Medulla oblongata (tissue), 1 donor: Measurements from ENCODE around the gene UHRF2.
"Not testable (repeated sequence)": the region's sequence is repeated elsewhere in the genome, so short reads cannot be mapped to it uniquely, and the experiment has no call there.

Experiments used
- DNase-seq: peaks from one replicate; pipeline ENCODE4 v3.0.0-alpha.2; 2015; ENCODE audit errors: extremely low spot score

The UHRF2 gene

DNA sequence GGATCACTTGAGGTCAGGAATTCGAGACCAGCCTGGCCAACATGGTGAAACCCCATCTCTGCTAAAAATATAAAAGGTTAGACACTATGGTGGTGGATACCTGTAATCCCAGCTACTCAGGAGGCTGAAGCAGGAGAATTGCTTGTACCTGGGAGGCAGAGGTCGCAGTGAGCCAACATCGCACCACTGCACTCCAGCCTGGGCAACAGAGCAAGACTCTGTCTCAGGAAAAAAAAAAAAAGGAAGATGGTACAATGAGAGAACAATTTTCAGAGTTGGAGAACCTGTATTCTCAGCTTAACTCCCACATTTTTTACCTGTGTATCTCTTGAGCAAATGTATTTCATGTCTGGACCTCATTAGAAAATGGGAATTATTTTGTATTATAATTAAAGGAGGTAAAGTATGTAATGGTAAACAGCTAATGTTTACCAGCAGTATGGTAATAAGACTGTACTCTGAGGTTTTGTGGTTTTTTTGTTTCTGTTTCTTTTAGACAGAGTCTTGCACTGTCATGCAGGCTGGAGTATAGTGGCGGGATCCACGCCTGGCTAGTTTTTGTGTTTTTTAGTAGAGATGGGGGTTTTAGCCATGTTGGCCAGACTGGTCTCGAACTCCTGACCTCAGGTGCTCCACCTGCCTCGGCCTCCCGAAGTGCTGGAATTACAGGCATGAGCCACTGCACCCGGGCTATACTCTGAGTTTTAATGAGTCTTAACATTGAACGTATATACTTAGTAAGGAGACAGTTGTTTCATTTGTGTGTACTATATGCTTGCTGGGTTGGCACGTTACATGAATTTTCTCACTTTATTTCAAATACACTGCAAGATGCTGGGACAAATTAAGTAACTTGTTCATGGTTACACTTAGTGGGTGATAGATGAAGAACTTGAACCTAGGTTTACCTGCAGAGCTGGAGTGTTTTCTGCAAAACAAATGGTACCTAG lies 16.2 kb downstream of the UHRF2 start:
- no peak for DNase-seq

DNA sequence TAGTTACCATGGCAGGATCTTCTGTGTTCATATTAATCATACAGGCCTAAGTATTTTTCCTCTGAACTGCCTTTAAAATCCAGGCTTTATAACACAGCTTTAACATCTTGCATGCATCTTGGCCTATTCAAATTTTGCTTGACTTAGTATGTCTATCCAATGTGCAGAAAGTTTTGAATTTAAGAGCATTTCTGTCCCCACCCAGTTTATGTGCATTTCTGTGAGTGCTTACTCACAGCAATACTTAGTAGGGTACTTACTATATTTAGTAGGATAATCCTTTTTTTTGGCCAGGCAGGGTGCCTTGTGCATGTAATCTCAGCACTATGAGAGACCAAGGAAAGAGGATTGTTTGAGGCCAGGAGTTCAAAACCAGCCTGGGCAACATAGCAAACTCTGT lies 18.0 kb downstream of the UHRF2 start:
- DNase-seq, result no peak

DNA sequence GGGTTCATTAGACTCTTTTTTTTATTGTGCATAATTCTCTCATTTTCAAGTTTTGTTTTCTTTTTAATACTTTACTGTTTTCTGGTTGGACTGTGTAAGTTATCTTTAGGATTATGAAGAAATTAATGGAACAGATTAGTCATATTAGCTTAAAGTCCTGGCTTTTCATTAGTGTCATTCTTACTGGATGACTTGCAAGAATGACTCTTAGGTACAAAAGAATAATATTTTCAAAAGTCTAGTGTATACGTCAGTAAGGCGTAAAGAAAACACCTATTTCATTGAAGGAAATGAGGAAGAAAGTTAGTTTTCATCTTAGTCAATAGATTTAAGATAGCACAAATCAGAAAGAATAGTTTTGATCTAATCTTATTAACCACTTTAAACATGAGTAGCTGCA lies 20.4 kb downstream of the UHRF2 start:
- no peak for DNase-seq

DNA sequence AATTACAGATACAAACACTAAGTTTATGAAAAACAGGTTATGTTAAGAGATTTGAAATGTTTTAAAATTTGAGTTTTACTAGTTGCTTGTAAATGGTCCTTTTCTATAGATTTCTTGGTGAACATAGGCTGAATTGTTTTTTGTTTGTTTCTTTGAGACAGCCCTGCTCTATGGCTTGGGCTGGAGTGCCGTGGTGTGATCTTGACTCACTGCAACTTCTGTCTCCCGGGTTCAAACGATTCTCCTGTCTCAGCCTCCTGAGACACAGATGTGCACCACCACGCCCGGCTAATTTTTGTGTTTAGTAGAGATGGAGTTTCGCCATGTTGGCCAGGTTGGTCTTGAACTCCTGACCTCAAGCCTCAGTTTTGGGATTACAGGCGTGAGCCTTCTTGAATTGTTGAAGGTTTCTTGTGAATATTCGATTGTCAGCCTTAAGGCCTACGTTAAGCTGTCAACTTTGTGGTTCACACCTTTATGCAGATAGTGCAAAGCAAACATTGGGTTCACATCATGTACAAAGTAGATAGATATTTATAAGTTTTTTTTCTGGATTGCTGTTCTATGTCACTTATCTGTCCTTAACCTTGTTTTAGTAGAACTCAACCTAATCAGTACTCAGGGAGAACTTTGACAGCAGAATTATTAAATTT lies 26.2 kb downstream of the UHRF2 start:
- no peak for DNase-seq

DNA sequence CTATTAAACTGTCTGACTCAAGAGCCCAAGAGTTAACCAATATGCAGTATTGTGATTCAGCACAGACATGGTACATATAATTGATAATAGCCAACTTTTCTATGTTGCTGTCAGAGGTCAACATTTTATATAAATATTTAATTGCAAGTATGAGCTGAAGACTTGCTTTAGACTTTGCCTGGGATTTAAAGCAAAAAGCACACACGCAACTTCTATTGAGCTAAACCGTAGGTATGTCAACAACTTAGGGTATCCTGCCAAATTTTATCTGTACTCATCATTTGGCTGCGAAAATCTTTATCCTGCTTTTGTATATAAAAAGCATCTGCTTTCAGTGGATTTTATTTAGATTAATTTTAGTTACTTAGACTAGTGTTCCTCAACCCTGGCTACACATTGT lies 27.4 kb downstream of the UHRF2 start:
- no peak for DNase-seq

DNA sequence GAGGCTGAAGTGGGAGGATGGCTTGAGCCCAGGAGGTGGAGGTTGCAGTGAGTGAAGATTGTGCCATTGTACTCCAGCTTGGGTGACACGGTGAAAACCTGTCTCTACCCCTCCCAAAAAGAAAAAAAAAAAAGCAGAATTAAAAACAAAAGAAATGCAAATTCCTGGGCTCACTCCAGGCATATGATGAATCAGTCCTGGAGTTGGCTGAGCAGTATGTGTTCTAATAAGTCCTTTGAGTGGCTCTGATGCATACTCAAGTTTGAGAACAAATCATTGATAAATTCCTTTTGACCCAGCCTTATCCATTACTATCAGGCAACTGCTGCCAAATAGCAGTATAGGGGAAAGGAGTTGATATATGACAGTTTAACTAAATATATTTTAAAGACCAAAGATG lies 28.3 kb downstream of the UHRF2 start:
- DNase-seq, result no peak

DNA sequence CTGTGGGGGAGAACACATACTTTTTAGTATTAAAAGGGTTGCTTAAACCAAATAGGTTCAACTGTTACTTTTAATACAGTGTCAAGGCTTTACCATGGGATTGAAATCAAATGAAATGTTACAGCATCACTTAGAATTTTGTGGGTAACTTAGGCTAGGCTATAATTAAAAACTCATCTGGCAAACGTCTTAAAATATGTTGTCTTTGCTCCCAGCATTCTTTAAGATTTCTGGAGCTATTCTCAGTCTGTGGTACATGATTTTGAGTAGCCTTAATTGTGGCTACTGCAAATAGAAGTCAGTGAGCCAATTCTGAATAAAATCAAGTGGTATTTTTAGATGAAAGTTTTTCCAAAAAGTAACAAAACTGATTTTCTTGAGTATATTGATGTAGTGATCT lies 30.7 kb downstream of the UHRF2 start:
- DNase-seq, result no peak

DNA sequence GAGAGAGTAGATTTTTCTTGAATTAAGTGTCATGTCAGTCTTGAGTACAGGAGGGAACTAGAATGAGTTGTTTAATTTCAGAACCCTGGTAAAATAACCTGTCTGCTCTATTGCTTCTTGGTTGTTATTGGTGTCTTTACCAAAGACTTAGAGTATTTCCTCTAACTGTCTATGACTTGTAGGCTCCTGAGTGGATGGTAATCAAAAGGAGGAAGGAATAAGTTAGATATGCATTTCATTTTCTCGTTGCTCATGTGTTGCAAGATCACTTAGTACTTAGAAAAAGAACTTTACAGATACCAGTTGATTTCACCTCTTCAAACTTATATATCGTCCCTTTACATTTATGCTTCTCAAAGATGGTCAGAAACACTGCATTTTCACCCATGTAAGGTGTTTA lies 31.1 kb downstream of the UHRF2 start:
- DNase-seq, result no peak

DNA sequence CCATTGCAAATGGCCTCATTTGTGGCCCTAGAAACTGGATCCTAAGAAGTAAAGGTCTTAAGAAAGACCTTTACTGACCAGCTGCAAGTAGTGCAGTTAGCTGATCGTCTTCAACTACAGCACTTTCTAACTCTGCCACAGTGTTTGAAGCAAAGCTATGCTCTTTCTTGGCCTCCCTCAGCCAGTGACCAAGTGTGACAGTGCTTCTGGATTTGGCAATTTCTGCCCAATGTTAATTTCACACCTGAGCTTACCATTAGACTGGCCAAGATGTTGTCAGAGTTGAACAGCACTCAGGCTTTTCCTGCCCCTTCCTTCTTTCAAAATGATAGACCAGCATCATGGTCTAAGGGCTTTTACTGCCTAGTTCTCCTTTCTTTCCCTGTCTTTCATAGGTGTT lies 36.1 kb downstream of the UHRF2 start:
- no peak for DNase-seq

DNA sequence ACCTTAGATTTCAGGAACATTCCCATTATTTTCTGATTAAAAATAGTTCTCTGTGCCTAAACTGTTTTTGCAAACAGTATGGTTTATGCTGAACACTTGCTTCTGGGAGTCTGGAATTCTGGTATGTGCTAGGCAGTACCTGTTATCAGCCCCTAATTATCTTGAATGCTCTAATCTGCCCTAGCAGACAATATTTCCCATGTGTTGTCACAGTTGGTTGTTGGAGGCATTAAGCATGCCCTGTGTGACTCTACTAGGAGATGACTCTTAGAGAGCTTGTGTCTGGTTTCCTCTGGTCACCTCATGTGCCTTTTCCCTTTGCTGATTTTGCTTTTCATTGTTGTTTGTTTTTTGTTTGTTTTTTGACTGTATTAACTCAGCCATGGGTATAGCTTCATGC lies 36.6 kb downstream of the UHRF2 start:
- no peak for DNase-seq

DNA sequence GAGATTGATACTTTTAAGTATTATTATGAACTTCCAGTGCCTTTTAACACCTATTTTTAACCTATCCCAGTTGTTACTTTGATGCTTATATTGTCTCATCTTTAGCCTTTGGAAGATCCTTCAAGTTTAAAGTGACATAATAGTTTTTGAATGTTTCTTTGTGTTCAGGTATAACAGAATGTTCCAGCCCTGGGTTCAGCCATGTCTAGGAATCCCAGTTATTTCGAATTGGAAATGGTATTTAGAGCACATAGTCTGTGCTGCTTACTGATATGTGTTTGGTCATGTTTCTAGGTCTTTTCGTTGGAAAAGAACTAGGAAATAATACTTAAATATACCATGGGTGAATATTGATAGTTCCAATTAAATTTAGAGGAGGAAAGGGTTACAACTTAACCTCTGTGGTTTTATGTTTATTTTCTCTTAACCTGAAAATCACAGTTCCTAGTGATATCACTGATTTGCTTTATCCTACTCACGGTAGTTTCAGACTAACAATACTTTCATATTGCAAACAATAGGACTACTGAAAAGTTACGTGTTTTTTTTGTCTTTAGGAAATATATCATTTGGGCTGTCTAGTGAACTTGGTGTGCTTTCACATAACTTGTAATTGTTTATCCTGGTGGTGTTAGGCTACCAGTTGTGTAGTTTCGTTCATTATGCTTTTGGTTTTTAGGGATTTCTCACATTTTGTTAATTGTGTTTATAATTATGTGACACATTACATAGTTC lies 37.8 kb downstream of the UHRF2 start:
- no peak for DNase-seq

DNA sequence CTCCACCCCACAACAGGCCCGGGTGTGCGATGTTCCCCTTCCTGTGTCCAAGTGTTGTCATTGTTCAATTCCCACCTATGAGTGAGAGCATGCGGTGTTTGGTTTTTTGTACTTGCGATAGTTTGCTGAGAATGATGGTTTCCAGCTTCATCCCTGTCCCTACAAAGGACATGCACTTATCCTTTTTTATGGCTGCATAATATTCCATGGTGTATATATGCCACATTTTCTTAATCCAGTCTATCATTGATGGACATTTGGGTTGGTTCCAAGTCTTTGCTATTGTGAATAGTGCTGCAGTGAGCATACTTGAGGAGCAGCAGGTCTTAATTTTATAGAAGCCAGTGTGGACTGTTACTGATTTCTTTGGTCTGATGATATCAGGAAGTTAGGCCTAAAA lies 42.3 kb downstream of the UHRF2 start:
- DNase-seq, result not testable (repeated sequence)

DNA sequence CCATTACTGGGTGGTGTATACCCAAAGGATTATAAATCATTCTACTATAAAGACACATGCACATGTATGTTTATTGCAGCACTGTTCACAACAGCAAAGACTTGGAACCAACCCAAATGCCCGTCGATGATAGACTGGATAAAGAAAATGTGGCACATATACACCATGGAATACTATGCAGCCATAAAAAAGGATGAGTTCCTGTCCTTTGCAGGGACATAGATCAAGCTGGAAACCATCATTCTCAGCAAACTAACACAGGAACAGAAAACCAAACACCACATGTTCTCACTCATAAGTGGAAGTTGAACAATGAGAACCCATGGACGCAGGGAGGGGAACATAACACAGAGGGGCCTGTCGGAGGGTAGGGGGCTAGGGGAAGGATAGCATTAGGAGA lies 45.7 kb downstream of the UHRF2 start:
- DNase-seq, result not testable (repeated sequence)

DNA sequence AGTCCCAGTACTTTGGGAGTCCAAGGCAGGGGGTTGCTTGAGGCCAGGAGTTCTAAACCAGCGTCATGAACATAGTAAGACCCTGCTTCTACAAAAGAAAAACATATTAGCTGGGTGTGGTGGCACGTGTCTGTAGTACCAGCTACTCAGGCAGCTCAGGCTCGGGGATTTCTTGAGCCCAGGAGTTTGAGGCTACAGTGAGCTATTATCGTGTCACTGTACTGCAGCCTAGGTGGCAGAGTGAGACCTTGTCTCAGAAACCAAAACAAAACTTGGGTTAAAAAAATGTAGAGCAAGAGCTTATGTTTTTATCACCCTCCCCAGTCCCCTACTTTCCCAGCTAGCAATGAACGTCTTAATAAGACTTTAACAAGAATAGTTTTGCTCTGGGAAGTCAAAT lies 46.7 kb downstream of the UHRF2 start:
- no peak for DNase-seq

DNA sequence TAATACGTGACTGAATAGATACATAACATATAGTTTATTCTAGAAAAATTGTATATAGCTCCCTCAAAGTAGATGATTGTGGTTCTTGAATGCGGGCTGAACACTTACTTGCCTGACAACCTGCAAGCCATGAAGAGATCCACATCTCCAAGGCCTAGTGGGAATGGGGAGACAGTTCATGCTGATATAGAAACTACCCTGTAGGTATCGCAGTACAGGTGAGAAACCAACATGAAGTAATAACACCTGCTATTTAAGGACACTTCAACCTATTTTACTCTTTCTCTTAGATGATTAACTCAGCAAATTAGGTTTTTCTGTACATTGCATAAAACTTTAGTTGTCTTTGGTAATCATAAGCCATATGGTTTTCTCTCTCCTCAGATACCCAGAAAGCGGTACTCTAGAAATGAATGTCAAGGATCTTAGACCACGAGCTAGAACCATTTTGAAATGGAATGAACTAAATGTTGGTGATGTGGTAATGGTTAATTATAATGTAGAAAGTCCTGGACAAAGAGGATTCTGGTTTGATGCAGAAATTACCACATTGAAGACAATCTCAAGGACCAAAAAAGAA lies 47.3 kb downstream of the UHRF2 start:
- no peak for DNase-seq

DNA sequence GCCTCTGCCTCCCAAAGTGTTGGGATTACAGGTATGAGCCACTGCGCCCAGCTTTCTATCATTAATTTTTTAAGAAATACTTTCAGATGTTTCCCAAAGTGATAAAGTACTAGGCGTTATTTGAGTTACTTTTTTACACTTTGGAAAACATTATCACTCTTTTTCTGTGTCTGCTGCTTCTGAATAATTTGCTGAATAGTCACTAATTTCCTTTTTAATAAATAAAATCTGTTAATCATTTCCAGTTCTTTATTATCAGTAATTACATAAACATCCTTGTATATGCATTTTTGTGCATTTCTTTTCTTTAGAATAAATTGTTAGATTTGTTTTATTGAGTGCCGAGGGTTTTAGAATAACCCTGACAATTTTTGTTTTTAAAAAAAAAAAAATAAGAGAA lies 48.6 kb downstream of the UHRF2 start:
- DNase-seq, result no peak

DNA sequence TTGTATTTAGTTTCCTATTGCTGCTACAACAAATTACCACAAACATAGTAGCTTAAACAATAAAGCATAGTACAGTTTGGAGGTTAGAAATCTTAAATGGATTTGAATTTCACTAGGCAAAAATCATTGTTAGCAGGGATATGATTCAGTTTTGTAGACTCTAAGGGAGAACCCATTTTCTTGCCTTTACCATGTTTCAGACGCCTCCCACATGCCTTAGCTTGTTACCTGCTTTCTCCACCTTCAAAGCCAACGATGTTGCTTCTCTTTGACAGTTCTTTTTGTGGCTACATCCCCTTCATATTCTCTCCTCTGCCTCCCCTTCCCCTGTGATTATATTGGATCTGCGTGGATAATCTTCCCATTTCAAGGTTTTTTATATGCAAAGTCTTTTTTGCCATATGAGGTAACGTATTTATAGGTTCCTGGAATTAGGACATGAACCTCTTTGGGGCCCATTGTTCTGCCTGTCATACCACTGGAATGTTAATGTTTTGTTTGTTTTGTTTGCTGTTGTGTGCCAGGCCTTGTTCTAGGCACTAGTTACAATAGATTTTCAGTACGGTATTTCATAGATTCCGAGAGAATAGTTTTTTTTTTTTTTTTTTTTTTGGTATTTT lies 54.1 kb downstream of the UHRF2 start:
- DNase-seq, result no peak

DNA sequence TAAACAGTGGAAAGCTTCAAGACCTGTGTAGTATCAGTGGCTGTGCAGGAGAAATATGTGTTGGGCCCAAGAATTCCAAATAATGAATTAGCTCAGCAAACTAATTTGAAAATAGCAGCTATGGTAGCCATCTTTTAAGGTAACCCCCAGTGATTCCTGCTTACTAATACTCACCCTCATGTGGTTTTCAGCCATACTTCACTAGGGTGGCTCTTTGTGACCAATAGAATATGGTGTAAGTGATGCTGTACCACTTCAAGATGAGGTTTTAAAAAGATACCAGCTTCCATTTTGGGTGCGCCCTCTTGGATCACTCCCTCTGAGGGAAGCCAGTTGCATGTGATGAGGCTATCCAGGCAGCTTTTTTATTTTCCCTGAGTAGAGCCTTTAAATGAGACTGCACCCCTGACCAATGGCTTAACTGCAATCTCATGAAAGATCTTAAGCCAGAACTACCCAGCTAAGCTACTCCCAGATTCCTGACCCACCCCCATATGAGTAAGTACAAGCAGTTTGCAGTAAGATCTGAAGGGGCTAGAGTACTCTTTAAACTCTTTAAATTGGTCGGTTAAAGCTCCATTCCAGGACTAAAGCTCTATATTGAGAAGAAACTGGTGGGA lies 58.3 kb downstream of the UHRF2 start:
- no peak for DNase-seq

DNA sequence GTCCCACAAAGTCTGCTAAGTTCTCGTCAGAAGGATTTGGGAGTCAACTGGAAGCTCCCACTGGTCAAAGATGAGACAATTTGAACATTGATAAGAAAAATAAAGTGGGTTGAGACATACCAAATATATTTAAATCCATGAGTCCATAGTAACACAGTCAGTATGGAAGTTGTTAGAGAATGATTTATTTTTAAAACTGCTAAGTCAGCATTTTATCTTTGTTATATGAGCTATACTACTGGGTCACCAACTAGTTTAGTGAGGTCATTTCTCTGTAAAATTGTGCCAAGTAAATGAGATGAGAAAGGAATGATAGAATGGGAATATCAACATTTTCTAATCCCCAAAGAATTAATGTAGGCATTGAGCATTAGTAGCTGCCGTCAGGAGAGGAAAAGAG lies 60.2 kb downstream of the UHRF2 start:
- no peak for DNase-seq

DNA sequence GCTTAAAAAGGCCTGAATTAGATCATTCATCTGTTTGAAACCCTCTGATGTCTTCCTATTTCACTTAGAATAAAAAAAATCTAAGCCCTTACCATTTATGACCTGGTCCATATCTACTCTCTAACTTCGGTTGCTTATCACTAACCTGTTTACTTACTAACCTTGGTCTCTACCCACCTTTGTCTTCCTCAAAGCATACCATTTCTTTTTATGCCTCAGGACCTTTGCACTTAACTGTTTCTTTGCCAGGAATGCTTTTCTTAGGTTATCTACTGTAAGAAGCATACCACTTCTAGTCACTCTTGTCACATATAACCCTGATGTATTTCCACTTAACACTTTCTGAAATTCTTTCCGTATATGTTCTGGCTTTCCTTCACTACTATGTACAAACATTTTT lies 67.0 kb downstream of the UHRF2 start:
- DNase-seq, result no peak

DNA sequence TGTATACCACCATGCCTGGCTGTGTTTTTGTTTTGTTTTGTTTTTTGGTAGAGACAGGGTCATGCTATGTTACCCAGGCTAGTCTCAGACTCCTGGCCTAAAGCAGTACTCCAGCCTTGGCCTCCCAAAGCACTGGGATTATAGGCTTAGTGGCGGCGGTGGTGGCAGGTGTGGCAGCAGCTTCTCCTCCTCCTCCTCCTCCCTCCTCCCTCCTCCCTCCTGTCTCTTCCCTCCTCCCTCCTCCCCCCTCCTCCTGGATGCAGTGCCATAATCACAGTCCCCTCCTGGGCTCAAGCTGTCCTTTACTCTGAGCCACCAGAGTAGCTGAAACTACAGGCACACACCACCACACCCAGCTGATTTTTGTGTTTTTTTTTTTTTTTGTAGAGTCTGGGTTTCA lies 71.2 kb downstream of the UHRF2 start:
- no peak for DNase-seq
